ENCODE measurements around the gene NBAS. TPM values are rescaled to one million over a fixed set of nuclear protein-coding genes. Genes with fewer than 3 reads are reported as not detected.

NBAS gene
- total RNA-seq, 1 experiment from 2014 or later, result 46.4 TPM

DNA sequence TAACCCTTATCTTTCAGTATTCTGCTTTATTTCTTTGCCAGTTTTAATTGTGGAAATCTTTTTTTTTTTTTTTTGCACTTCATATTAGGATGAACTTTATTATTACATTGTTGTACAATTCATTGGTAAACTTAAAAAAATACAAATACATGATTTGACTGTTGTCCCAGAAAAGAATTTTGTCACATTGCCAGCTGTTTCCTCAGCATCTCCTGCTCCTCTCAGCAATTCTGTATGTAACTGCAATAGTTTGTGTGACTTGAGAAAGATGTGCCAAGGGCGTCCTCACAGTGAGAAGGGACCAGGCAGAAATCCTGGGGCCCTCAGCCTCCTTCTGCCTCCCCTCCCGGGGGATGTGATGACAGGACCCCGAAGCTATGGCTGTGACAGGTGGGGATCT lies 254.4 kb downstream of the NBAS start:
- ChIA-PET CTCF (no interaction called here), POLR2A (no interaction called here)
- peak; percentile 9 for DNase-seq (ENCODE audit: unreplicated experiment)
- BruUV-seq (replicated peaks), result no TSS peak
- Mint-ChIP-seq H3K27ac (ENCODE audit: low read depth, unreplicated experiment) (no peak overlapping the region), H3K4me3 (ENCODE audit: unreplicated experiment) (no peak overlapping the region), H3K9me3 (ENCODE audit: unreplicated experiment) (no peaks in the 10 kb centered on the region), H3K27me3 (ENCODE audit: insufficient read depth, unreplicated experiment) (no peaks in the 10 kb centered on the region), H3K4me1 (ENCODE audit: insufficient read depth, unreplicated experiment) (peaks cover 16% of the 10 kb centered on the region), H3K36me3 (ENCODE audit: insufficient read depth, unreplicated experiment) (peaks cover 23% of the 10 kb centered on the region)
- intact Hi-C loops (cut with micrococcal nuclease), result no loop called here
- TF ChIP-seq, protein P1, sequence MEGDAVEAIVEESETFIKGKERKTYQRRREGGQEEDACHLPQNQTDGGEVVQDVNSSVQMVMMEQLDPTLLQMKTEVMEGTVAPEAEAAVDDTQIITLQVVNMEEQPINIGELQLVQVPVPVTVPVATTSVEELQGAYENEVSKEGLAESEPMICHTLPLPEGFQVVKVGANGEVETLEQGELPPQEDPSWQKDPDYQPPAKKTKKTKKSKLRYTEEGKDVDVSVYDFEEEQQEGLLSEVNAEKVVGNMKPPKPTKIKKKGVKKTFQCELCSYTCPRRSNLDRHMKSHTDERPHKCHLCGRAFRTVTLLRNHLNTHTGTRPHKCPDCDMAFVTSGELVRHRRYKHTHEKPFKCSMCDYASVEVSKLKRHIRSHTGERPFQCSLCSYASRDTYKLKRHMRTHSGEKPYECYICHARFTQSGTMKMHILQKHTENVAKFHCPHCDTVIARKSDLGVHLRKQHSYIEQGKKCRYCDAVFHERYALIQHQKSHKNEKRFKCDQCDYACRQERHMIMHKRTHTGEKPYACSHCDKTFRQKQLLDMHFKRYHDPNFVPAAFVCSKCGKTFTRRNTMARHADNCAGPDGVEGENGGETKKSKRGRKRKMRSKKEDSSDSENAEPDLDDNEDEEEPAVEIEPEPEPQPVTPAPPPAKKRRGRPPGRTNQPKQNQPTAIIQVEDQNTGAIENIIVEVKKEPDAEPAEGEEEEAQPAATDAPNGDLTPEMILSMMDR (IDR thresholded peaks at IDR 0.05; ENCODE audit: unreplicated experiment), result no peak

DNA sequence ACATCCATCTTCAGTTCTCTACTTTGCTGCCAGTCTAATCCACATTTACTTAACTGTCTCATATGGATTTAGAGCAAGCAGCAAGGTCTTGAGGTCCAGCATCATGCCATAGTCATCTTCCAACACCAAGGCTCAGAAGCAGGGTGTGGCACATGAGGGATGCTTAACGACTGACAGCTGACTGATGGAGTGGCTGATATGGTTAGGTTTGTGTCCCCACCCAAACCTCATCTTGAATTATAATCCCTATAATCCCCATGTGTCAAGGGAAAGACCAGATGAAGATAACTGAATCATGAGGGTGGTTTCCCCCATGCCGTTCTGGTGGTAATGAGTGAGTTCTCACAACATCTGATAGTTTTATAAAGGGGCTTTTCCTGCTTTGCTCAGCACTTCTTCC lies 257.3 kb downstream of the NBAS start:
- peaks cover 19% of the 10 kb centered on the region for H3K4me1 Mint-ChIP-seq (ENCODE audit: insufficient read depth, unreplicated experiment)
- DNase-seq (ENCODE audit: unreplicated experiment), result no peak
- H3K36me3 Mint-ChIP-seq (ENCODE audit: insufficient read depth, unreplicated experiment), result peaks cover 17% of the 10 kb centered on the region
- intact Hi-C loops (cut with micrococcal nuclease), result no loop called here
- ChIA-PET CTCF (no interaction called here), POLR2A (interaction anchor here (0.9 kb wide), 1 partner anchor 9 kb away, joined by 3 read pairs; no protein-coding TSS in a partner anchor)
- no peaks in the 10 kb centered on the region for H3K27me3 Mint-ChIP-seq (ENCODE audit: insufficient read depth, unreplicated experiment)
- BruUV-seq (replicated peaks), result no TSS peak
- no peak overlapping the region for H3K4me3 Mint-ChIP-seq (ENCODE audit: unreplicated experiment)
- TF ChIP-seq, protein P1 (IDR thresholded peaks at IDR 0.05; ENCODE audit: unreplicated experiment), result no peak
- no peak overlapping the region for H3K27ac Mint-ChIP-seq (ENCODE audit: low read depth, unreplicated experiment)
- no peaks in the 10 kb centered on the region for H3K9me3 Mint-ChIP-seq (ENCODE audit: unreplicated experiment)

DNA sequence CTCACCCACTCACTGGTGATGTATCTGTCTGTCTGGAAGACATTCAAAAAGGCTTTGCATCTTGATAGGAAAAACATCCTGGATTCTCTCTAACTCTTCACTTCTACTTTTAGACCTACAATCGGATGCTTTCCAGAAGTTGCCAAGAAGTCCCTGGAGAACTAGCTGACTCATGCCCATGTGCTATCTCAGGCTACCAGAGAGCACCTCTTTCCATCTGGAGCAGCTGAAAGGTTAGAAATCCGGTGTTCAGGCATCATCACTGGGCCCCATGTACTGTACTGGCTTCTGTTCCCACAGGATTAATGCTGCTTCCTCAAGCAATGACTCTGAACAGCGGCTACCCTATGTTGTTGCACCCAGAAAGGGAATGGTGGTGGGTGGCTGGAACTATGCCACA lies 259.0 kb downstream of the NBAS start:
- CTCF ChIA-PET, result no interaction called here
- BruUV-seq (replicated peaks), result no TSS peak
- Mint-ChIP-seq H3K9me3 (ENCODE audit: unreplicated experiment) (no peaks in the 10 kb centered on the region), H3K27me3 (ENCODE audit: insufficient read depth, unreplicated experiment) (no peaks in the 10 kb centered on the region), H3K36me3 (ENCODE audit: insufficient read depth, unreplicated experiment) (peaks cover 17% of the 10 kb centered on the region), H3K27ac (ENCODE audit: low read depth, unreplicated experiment) (no peak overlapping the region), H3K4me1 (ENCODE audit: insufficient read depth, unreplicated experiment) (peaks cover 19% of the 10 kb centered on the region), H3K4me3 (ENCODE audit: unreplicated experiment) (no peak overlapping the region)
- peak; percentile 21 for DNase-seq (ENCODE audit: unreplicated experiment)
- intact Hi-C loops (cut with micrococcal nuclease), result no loop called here
- POLR2A ChIA-PET, result no interaction called here
- TF ChIP-seq, protein P1 (IDR thresholded peaks at IDR 0.05; ENCODE audit: unreplicated experiment), result no peak

DNA sequence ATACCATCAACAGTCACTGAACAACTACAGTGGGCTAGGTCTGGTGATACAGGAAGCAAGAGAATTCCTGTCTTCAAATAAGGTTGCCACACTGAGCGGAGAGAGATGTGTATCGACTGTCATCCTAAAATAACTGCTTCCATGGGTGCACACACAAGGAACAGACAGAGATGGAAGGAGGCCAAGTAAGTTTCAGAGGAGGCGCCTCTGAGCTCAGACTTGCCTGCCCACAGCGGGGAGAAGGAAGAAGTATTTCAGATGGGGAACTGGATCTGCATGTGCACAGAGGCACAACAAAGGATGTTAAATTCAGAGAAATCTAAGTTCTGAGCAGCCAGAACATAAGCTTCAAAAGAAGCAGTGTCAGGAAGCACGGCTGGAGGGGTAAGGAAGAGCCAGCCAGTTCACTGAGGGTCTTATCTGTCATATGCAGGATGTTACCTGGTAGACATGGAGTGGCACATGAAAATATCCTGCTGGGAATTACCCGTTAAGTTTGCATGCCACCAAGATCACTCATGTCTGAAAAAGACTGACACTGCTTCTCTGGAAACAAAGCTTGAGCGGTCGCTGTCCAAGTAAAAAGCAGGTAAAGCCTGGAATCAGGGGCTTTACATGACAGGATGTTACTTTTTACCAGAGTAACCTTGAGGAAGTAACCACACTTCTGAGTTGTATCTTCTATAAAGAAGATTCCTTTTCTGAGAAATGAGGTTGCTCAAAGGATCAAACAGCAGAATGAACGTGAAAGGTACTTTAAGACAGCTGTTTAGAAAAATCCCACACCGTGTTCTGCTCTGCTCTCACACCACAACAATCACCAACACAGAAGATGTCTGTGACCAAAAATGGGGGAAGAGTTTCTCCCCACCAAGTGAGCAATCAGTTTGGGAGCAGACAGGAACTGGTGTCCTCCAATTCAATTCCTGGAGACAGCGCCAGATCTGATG lies 260.2 kb downstream of the NBAS start:
- Mint-ChIP-seq H3K27me3 (ENCODE audit: insufficient read depth, unreplicated experiment) (no peaks in the 10 kb centered on the region), H3K4me3 (ENCODE audit: unreplicated experiment) (no peak overlapping the region), H3K4me1 (ENCODE audit: insufficient read depth, unreplicated experiment) (peaks cover 19% of the 10 kb centered on the region), H3K9me3 (ENCODE audit: unreplicated experiment) (no peaks in the 10 kb centered on the region), H3K36me3 (ENCODE audit: insufficient read depth, unreplicated experiment) (peaks cover 17% of the 10 kb centered on the region), H3K27ac (ENCODE audit: low read depth, unreplicated experiment) (no peak overlapping the region)
- intact Hi-C loops (cut with micrococcal nuclease), result no loop called here
- POLR2A ChIA-PET, result interaction anchor here (1.1 kb wide), 1 partner anchor 66 kb away, joined by 3 read pairs; no protein-coding TSS in a partner anchor
- CTCF ChIA-PET, result no interaction called here
- TF ChIP-seq, protein P1 (IDR thresholded peaks at IDR 0.05; ENCODE audit: unreplicated experiment), result no peak
- DNase-seq (ENCODE audit: unreplicated experiment), result no peak
- BruUV-seq (replicated peaks), result no TSS peak

Measured in MCF 10A (cell line).